Mucosa of descending colon (tissue), 3 donors: ENCODE results near the gene SDS. TPM values are rescaled to one million over a fixed set of nuclear protein-coding genes. Genes with fewer than 3 reads are reported as not detected.

Source experiments
- ATAC-seq: fragments of 200-7000 bp; cut with Tn5 transposase; one replicate; pipeline ENCODE4 v1.9.1; 2020; ENCODE audit warnings: mild to moderate bottlenecking, moderate library complexity
- DNase-seq, 3 donors: peaks; one replicate each; pipeline ENCODE4 v3.0.0-alpha.2; 2020
- H3K36me3 ChIP-seq: fragments of 200-600 bp; one replicate; pipeline ENCODE4 v1.8.0; 2021; ENCODE audit warnings: low read depth, mild to moderate bottlenecking
- H3K4me1 ChIP-seq: fragments of 200-600 bp; one replicate; pipeline ENCODE4 v1.8.0; 2021; ENCODE audit warnings: low read depth, mild to moderate bottlenecking
- H3K4me3 ChIP-seq: fragments of 200-600 bp; one replicate; pipeline ENCODE4 v1.8.0; 2021; ENCODE audit warnings: mild to moderate bottlenecking
- H3K9me3 ChIP-seq: fragments of 200-600 bp; one replicate; pipeline ENCODE4 v1.8.0; 2021; ENCODE audit warnings: mild to moderate bottlenecking
- CTCF ChIP-seq: fragments of 200-600 bp; IDR thresholded peaks from one replicate; pipeline ENCODE4 v1.8.0; 2022; ENCODE audit warnings: antibody characterized with exemption, mild to moderate bottlenecking
- intact Hi-C, 2 donors: fragments of 100-400 bp; cut with DNase I in 1 of 2; cut with micrococcal nuclease in 1 of 2; formaldehyde crosslinking; loops; one replicate each; pipeline versions ENCODE4 v1.11.0 to v1.11.1; 2022; cut with DNase I, micrococcal nuclease
- total RNA-seq, 3 donors: library from RNA; stranded (reverse); fragmentation: NEBNext Ultra II Directional in 2 of 3; extraction: Animal tissue kit (Norgen Biotek cat#: 25700) in 2 of 3; gene quantifications; one replicate each; pipeline versions ENCODE4 v1.2.1 to v1.2.4, GENCODE V29; 2021 to 2023
- donor health status: DM: no; HTN: no; CAD: no; lungs with moderate emphysema.
- donor health status: DM: no; HTN: no; CAD: no.
- donor health status: DM: no; HTN: yes; CAD: no.

SDS gene
- total RNA-seq, 3 donors from 2014 or later = 0.44 to 3.9 (median 3.2) TPM

GRCh38 chr12:113436586-113436985 is 32.9 kb upstream of the SDS start:
- no peaks in the 10 kb centered on the region for H3K9me3 ChIP-seq
- DNase-seq (no peak), ATAC-seq (no peak)
- H3K4me3 ChIP-seq = no peak overlapping the region
- intact Hi-C loops = no loop called here
- no peak for TF ChIP-seq CTCF
- no peaks in the 10 kb centered on the region for H3K4me1 ChIP-seq
- H3K36me3 ChIP-seq = no peaks in the 10 kb centered on the region

DNA sequence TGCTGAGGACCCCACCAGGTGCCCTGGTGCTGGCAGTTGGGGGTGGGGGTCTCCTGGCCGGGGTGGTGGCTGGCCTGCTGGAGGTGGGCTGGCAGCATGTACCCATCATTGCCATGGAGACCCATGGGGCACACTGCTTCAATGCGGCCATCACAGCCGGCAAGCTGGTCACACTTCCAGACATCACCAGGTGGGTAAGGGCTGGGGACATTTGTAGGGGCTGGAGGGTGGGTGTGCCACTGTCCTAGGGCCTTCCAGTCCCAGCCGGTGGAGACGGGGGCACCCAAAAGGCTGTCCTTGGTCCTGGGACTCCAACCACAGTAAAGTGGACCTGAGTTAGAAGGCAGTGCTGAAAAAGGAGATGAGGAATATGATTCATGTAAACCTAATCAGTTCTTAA is 31.7 kb upstream of the SDS start:
- Histone ChIP-seq H3K4me1 (no peaks in the 10 kb centered on the region), H3K4me3 (no peak overlapping the region), H3K36me3 (no peaks in the 10 kb centered on the region), H3K9me3 (no peaks in the 10 kb centered on the region)
- intact Hi-C loops = no loop called here
- TF ChIP-seq CTCF = no peak
- ATAC-seq = no peak
- DNase-seq = no peak

GRCh38 chr12:113432986-113433385 is 29.3 kb upstream of the SDS start:
- intact Hi-C loops = no loop called here
- Histone ChIP-seq H3K4me3 (no peak overlapping the region), H3K9me3 (no peaks in the 10 kb centered on the region), H3K36me3 (no peaks in the 10 kb centered on the region), H3K4me1 (no peaks in the 10 kb centered on the region)
- no peak for DNase-seq
- no peak for TF ChIP-seq CTCF
- ATAC-seq = no peak

DNA sequence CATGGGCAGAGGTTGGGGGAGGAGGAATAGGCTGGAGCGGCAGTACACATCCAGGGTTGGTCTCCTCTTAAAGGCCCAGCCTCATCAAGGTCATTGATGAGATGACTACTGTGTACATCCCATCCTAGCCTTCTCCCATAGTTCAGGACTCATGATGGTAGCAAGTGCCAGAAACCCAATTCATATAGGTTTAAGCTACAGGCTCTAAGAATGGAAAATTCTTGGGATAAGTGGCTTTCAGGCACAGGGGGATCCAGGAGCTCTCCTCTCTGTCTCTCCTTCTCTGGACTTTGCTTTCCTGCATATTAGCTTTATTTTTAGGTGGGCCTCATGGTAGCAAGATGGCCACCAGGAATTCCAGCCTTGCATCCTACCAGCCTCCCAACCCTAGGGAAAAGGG is 24.8 kb upstream of the SDS start:
- DNase-seq (no peak), ATAC-seq (no peak)
- intact Hi-C loops = no loop called here
- H3K4me3 ChIP-seq = no peak overlapping the region
- TF ChIP-seq CTCF = no peak
- H3K36me3 ChIP-seq = no peaks in the 10 kb centered on the region
- H3K9me3 ChIP-seq = no peaks in the 10 kb centered on the region
- no peaks in the 10 kb centered on the region for H3K4me1 ChIP-seq

GRCh38 chr12:113427882-113428281 is 24.2 kb upstream of the SDS start:
- Histone ChIP-seq H3K4me1 (no peaks in the 10 kb centered on the region), H3K9me3 (no peaks in the 10 kb centered on the region), H3K4me3 (no peak overlapping the region), H3K36me3 (no peaks in the 10 kb centered on the region)
- ATAC-seq (no peak), DNase-seq (no peak)
- intact Hi-C loops = no loop called here
- no peak for TF ChIP-seq CTCF

DNA sequence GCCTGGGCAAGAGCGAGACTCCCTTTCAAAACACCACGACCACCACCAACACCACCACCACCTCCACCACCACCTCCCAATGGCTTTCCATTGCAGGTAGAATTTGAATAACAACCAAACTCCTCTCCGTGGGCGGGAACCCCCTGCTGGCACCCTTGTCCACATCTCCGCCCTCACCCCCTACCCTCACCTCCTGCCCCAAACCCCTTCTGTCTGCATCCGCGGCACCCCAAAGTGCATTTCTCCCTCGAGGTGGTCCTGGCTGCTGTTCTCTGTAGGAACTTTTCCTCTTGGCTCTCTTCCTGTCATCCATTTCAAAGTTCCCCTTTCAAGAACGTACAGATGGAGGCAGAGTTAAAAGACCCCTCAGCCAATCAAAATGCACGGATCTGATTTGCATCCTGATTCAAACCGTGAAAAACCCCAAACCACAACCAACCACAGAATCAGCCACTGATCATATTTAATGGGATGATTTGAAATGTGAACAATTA is 22.3 kb upstream of the SDS start:
- intact Hi-C loops = no loop called here
- ATAC-seq (no peak), DNase-seq (no peak)
- no peak for TF ChIP-seq CTCF
- no peaks in the 10 kb centered on the region for H3K4me1 ChIP-seq
- no peaks in the 10 kb centered on the region for H3K36me3 ChIP-seq
- H3K4me3 ChIP-seq = no peak overlapping the region
- H3K9me3 ChIP-seq = no peaks in the 10 kb centered on the region
